ENCODE data around the gene MYL3. TPM values are rescaled to one million over a fixed set of nuclear protein-coding genes. Genes with fewer than 3 reads are reported as not detected.
A peak's percentile ranks its signal among the peaks of the same experiment; 100 is the strongest.

The MYL3 gene
- total and polyA plus RNA-seq, 4 donors = 2.2 to 5.8 (median 2.3) TPM

DNA sequence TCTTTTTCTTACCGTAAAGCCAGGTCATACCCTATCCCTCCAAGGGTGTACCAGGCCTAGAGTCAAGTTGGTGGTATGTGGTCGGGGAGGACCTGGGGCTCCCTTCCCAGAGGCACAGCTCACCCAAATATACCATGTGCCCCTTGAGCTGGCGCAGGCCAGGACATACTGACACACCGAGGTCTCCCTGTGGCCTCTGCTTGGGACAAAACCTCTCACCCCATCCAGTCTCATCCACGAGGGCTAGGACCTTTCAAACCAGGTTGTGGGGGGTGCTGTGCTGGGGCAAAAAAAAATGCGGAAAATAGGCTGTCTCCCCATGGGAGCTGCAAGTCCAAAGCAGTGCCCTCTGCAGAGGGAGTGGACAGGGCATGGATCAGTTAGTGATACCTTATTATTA, 37.1 kb upstream of the MYL3 start:
- peaks cover 9% of the 10 kb centered on the region for H3K27me3 ChIP-seq (ENCODE audit: control insufficient read depth, insufficient read depth, low read length)
- H3K27ac ChIP-seq (ENCODE audit: low read depth, low read length) = no peak overlapping the region
- DNase-seq (ENCODE audit: low read depth in 4 of 6, low spot score in 6 of 6) = no peak
- peaks cover 20% of the 10 kb centered on the region for H3K4me1 ChIP-seq (ENCODE audit: control insufficient read depth, insufficient read depth, low read length)
- WGBS (ENCODE audit: insufficient coverage) = no CpG with 5 or more reads among the region's 6 CpGs
- peaks cover 10% of the 10 kb centered on the region for H3K36me3 ChIP-seq (ENCODE audit: control insufficient read depth, insufficient read depth, low read length)
- H3K9me3 ChIP-seq (ENCODE audit: control insufficient read depth, insufficient read depth, low read length) = no peaks in the 10 kb centered on the region
- no peak overlapping the region for H3K4me3 ChIP-seq (ENCODE audit: low read depth, low read length)

DNA sequence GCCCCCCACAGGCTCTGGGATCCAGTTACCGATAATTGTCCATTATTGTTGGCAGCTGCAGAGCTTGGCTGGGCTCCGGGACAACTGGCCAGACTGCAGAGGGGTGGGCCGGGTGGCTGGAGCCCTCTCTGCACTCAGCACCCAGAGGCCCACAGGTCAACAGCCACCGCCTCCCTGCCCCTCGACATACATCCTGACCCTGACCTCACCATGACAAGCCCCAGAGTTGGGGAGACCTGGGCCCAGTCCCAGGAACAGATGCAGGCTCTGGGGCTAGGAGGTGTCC, 36.7 kb upstream of the MYL3 start:
- peak in 1 of 6 donors; percentile 49 for DNase-seq (ENCODE audit: low read depth in 4 of 6, low spot score in 6 of 6)
- H3K4me3 ChIP-seq (ENCODE audit: low read depth, low read length) = no peak overlapping the region
- H3K36me3 ChIP-seq (ENCODE audit: control insufficient read depth, insufficient read depth, low read length) = peaks cover 10% of the 10 kb centered on the region
- H3K9me3 ChIP-seq (ENCODE audit: control insufficient read depth, insufficient read depth, low read length) = no peaks in the 10 kb centered on the region
- WGBS (ENCODE audit: insufficient coverage) = 51% methylated on average over 4 of the region's 5 CpGs
- no peak overlapping the region for H3K27ac ChIP-seq (ENCODE audit: low read depth, low read length)
- H3K27me3 ChIP-seq (ENCODE audit: control insufficient read depth, insufficient read depth, low read length) = peaks cover 9% of the 10 kb centered on the region
- H3K4me1 ChIP-seq (ENCODE audit: control insufficient read depth, insufficient read depth, low read length) = peaks cover 20% of the 10 kb centered on the region

- Histone ChIP-seq H3K9me3 (ENCODE audit: control insufficient read depth, insufficient read depth, low read length) (no peaks in the 10 kb centered on the region), H3K36me3 (ENCODE audit: control insufficient read depth, insufficient read depth, low read length) (peaks cover 10% of the 10 kb centered on the region), H3K4me3 (ENCODE audit: low read depth, low read length) (no peak overlapping the region), H3K4me1 (ENCODE audit: control insufficient read depth, insufficient read depth, low read length) (peaks cover 20% of the 10 kb centered on the region), H3K27me3 (ENCODE audit: control insufficient read depth, insufficient read depth, low read length) (peaks cover 9% of the 10 kb centered on the region), H3K27ac (ENCODE audit: low read depth, low read length) (no peak overlapping the region)
- whole genome bisulfite sequencing (ENCODE audit: insufficient coverage) = 84% methylated on average over 22 of the region's 22 CpGs
- DNase-seq (ENCODE audit: low read depth in 4 of 6, low spot score in 6 of 6) = no peak
Measured at GRCh38 chr3:46899151-46900006, 36.1 kb upstream of the MYL3 start.

- peak in 1 of 6 donors; percentile 77 for DNase-seq (ENCODE audit: low read depth in 4 of 6, low spot score in 6 of 6)
- Histone ChIP-seq H3K4me3 (ENCODE audit: low read depth, low read length) (no peak overlapping the region), H3K36me3 (ENCODE audit: control insufficient read depth, insufficient read depth, low read length) (peaks cover 10% of the 10 kb centered on the region), H3K4me1 (ENCODE audit: control insufficient read depth, insufficient read depth, low read length) (peaks cover 21% of the 10 kb centered on the region), H3K27ac (ENCODE audit: low read depth, low read length) (no peak overlapping the region), H3K27me3 (ENCODE audit: control insufficient read depth, insufficient read depth, low read length) (peaks cover 9% of the 10 kb centered on the region), H3K9me3 (ENCODE audit: control insufficient read depth, insufficient read depth, low read length) (no peaks in the 10 kb centered on the region)
- 10% methylated on average over 60 of the region's 71 CpGs for WGBS (ENCODE audit: insufficient coverage)
Measured at GRCh38 chr3:46898321-46899150, 35.3 kb upstream of the MYL3 start.

DNA sequence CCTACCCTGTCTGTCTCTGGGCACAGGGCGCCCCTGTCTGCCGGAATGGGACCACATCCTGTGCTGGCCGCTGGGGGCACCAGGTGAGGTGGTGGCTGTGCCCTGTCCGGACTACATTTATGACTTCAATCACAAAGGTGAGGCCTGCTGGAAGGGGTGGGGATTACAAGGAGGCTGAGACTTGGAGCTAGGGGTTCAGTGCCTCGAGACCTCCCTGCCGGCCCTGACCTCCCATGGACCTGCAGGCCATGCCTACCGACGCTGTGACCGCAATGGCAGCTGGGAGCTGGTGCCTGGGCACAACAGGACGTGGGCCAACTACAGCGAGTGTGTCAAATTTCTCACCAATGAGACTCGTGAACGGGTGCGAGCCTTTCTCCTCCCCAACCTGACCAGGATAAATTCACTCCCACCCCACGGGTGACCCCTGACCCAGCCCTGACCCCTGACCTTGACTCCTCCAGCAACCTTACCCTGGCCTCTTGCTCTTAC, 34.6 kb upstream of the MYL3 start:
- 51% methylated on average over 13 of the region's 15 CpGs for WGBS (ENCODE audit: insufficient coverage)

DNA sequence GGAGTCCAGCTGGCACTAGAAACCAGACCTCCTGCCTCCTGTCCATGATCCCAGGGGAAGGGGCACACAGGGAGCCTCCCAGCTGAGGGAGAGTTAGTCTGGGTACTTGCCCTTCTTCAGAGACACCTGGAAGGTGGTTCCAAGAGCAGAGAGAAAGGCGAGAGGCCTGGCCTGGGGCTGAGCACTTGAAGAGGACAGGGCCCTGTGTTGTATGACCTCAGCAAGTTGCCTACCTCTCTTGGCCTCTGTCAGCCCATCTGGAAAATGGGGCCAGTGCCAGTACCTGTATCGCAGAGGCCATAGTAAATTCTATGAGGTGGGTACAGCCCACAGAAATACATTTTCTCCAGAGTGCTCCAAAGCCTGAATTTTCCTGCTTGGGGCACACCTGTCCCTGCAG, 33.8 kb upstream of the MYL3 start:
- peaks cover 7% of the 10 kb centered on the region for H3K36me3 ChIP-seq (ENCODE audit: control insufficient read depth, insufficient read depth, low read length)
- 100% methylated on average over 2 of the region's 2 CpGs for WGBS (ENCODE audit: insufficient coverage)
- H3K4me3 ChIP-seq (ENCODE audit: low read depth, low read length) = no peak overlapping the region
- no peak overlapping the region for H3K27ac ChIP-seq (ENCODE audit: low read depth, low read length)
- DNase-seq (ENCODE audit: low read depth in 4 of 6, low spot score in 6 of 6) = no peak
- peaks cover 36% of the 10 kb centered on the region for H3K4me1 ChIP-seq (ENCODE audit: control insufficient read depth, insufficient read depth, low read length)
- peaks cover 9% of the 10 kb centered on the region for H3K27me3 ChIP-seq (ENCODE audit: control insufficient read depth, insufficient read depth, low read length)
- no peaks in the 10 kb centered on the region for H3K9me3 ChIP-seq (ENCODE audit: control insufficient read depth, insufficient read depth, low read length)

More for the DNA sequence above, 34.6 kb upstream of the MYL3 start:
- H3K4me3 ChIP-seq (ENCODE audit: low read depth, low read length) = no peak overlapping the region
- no peak for DNase-seq (ENCODE audit: low read depth in 4 of 6, low spot score in 6 of 6)
- peaks cover 9% of the 10 kb centered on the region for H3K27me3 ChIP-seq (ENCODE audit: control insufficient read depth, insufficient read depth, low read length)
- H3K27ac ChIP-seq (ENCODE audit: low read depth, low read length) = no peak overlapping the region
- peaks cover 28% of the 10 kb centered on the region for H3K4me1 ChIP-seq (ENCODE audit: control insufficient read depth, insufficient read depth, low read length)
- H3K9me3 ChIP-seq (ENCODE audit: control insufficient read depth, insufficient read depth, low read length) = no peaks in the 10 kb centered on the region
- peaks cover 7% of the 10 kb centered on the region for H3K36me3 ChIP-seq (ENCODE audit: control insufficient read depth, insufficient read depth, low read length)

- Histone ChIP-seq H3K36me3 (ENCODE audit: control insufficient read depth, insufficient read depth, low read length) (peaks cover 3% of the 10 kb centered on the region), H3K9me3 (ENCODE audit: control insufficient read depth, insufficient read depth, low read length) (no peaks in the 10 kb centered on the region), H3K4me1 (ENCODE audit: control insufficient read depth, insufficient read depth, low read length) (peaks cover 41% of the 10 kb centered on the region), H3K4me3 (ENCODE audit: low read depth, low read length) (no peak overlapping the region), H3K27ac (ENCODE audit: low read depth, low read length) (no peak overlapping the region), H3K27me3 (ENCODE audit: control insufficient read depth, insufficient read depth, low read length) (peaks cover 9% of the 10 kb centered on the region)
- 86% methylated on average over 5 of the region's 5 CpGs for WGBS (ENCODE audit: insufficient coverage)
- no peak for DNase-seq (ENCODE audit: low read depth in 4 of 6, low spot score in 6 of 6)
Measured at GRCh38 chr3:46896386-46896785, 33.1 kb upstream of the MYL3 start.

GRCh38 chr3:46895761-46896160, 32.5 kb upstream of the MYL3 start:
- H3K27me3 ChIP-seq (ENCODE audit: control insufficient read depth, insufficient read depth, low read length) = peaks cover 9% of the 10 kb centered on the region
- no peaks in the 10 kb centered on the region for H3K9me3 ChIP-seq (ENCODE audit: control insufficient read depth, insufficient read depth, low read length)
- H3K27ac ChIP-seq (ENCODE audit: low read depth, low read length) = no peak overlapping the region
- no peak overlapping the region for H3K4me3 ChIP-seq (ENCODE audit: low read depth, low read length)
- 87% methylated on average over 4 of the region's 4 CpGs for WGBS (ENCODE audit: insufficient coverage)
- peaks cover 41% of the 10 kb centered on the region for H3K4me1 ChIP-seq (ENCODE audit: control insufficient read depth, insufficient read depth, low read length)
- H3K36me3 ChIP-seq (ENCODE audit: control insufficient read depth, insufficient read depth, low read length) = peaks cover 2% of the 10 kb centered on the region
- DNase-seq (ENCODE audit: low read depth in 4 of 6, low spot score in 6 of 6) = no peak

- peak in 2 of 6 donors; percentile 58 to 76 for DNase-seq (ENCODE audit: low read depth in 4 of 6, low spot score in 6 of 6)
- no peaks in the 10 kb centered on the region for H3K9me3 ChIP-seq (ENCODE audit: control insufficient read depth, insufficient read depth, low read length)
- peaks cover 9% of the 10 kb centered on the region for H3K27me3 ChIP-seq (ENCODE audit: control insufficient read depth, insufficient read depth, low read length)
- H3K4me3 ChIP-seq (ENCODE audit: low read depth, low read length) = no peak overlapping the region
- H3K36me3 ChIP-seq (ENCODE audit: control insufficient read depth, insufficient read depth, low read length) = peaks cover 2% of the 10 kb centered on the region
- peaks cover 42% of the 10 kb centered on the region for H3K4me1 ChIP-seq (ENCODE audit: control insufficient read depth, insufficient read depth, low read length)
- 31% methylated on average over 5 of the region's 5 CpGs for WGBS (ENCODE audit: insufficient coverage)
- H3K27ac ChIP-seq (ENCODE audit: low read depth, low read length) = no peak overlapping the region
Measured at GRCh38 chr3:46895204-46895660, 32.0 kb upstream of the MYL3 start.
